Tibial artery (tissue), 4 donors: Measurements from ENCODE around the gene FBXL7.

Experiments
- DNase-seq, 2 donors: peaks; one replicate each; pipeline ENCODE4 v3.0.0-alpha.2; 2019
- H3K27ac ChIP-seq, 2 donors: fragments of 200-600 bp; sonication (generic) in 1 of 2; 1 replicate in 1 of 2; 2 replicates in 1 of 2; pipeline ENCODE4 v1.5.1; 2018 to 2019; ENCODE audit warnings: mild to moderate bottlenecking in 1 of 2
- H3K27me3 ChIP-seq, 2 donors: fragments of 200-600 bp; sonication (generic) in 1 of 2; one replicate each; pipeline versions ENCODE4 v1.5.1 to v1.6.0; 2016 to 2019
- H3K36me3 ChIP-seq, 3 donors: fragments of 200-600 bp; sonication (generic) in 2 of 3; one replicate each; pipeline ENCODE4 v1.5.1; 2016 to 2019; ENCODE audit warnings: mild to moderate bottlenecking in 2 of 3
- H3K4me1 ChIP-seq, 4 donors: fragments of 200-600 bp; sonication (generic) in 2 of 4; 1 replicate in 3 of 4; 2 replicates in 1 of 4; pipeline ENCODE4 v1.5.1; 2016 to 2019
- H3K4me3 ChIP-seq, 2 donors: fragments of 200-600 bp; sonication (generic) in 1 of 2; 1 replicate in 1 of 2; 2 replicates in 1 of 2; pipeline ENCODE4 v1.5.1; 2018 to 2019; ENCODE audit warnings: mild to moderate bottlenecking in 2 of 2
- H3K9me3 ChIP-seq, 3 donors: fragments of 200-600 bp; sonication (generic) in 1 of 3; one replicate each; pipeline ENCODE4 v1.5.1; 2016 to 2019
- CTCF ChIP-seq, 2 experiments: fragments of 200-600 bp in 1 of 2; fragments of 450-650 bp in 1 of 2; IDR thresholded peaks; one replicate each; pipeline ENCODE4 v1.5.1; 2017 to 2019; ENCODE audit warnings: antibody characterized with exemption in 2 of 2, mild to moderate bottlenecking in 1 of 2, moderate library complexity in 1 of 2
- intact Hi-C: fragments of 100-400 bp; cut with DNase I; formaldehyde crosslinking; loops from one replicate; pipeline ENCODE4 v1.15.0; 2023; ENCODE audit warnings: low total_unique reads

FBXL7 gene

GRCh38 chr5:15655683-15656082, 155.7 kb downstream of the FBXL7 start:
- intact Hi-C loops = no loop called here
- H3K36me3 ChIP-seq = no peaks in the 10 kb centered on the region
- no peak for DNase-seq

GRCh38 chr5:15664961-15665360, 165.0 kb downstream of the FBXL7 start:
- H3K36me3 ChIP-seq = no peaks in the 10 kb centered on the region
- TF ChIP-seq CTCF (IDR thresholded peaks at IDR 0.05) = no peak
- H3K27me3 ChIP-seq = no peaks in the 10 kb centered on the region
- intact Hi-C loops = no loop called here
- no peak for DNase-seq
- no peak overlapping the region for H3K4me3 ChIP-seq
- H3K4me1 ChIP-seq = peaks cover 0 to 19% (median 0%) of the 10 kb centered on the region in 4 donors
- H3K27ac ChIP-seq = no peak overlapping the region
- H3K9me3 ChIP-seq = peaks cover 0 to 5% (median 0%) of the 10 kb centered on the region in 3 donors

More at GRCh38 chr5:15655683-15656082, 155.7 kb downstream of the FBXL7 start:
- Histone ChIP-seq H3K27ac (no peak overlapping the region), H3K4me3 (no peak overlapping the region), H3K9me3 (no peaks in the 10 kb centered on the region), H3K27me3 (no peaks in the 10 kb centered on the region), H3K4me1 (peaks cover 0 to 8% (median 0%) of the 10 kb centered on the region in 4 donors)
- no peak for TF ChIP-seq CTCF (IDR thresholded peaks at IDR 0.05)

- Histone ChIP-seq H3K9me3 (no peaks in the 10 kb centered on the region), H3K27ac (no peak overlapping the region), H3K4me3 (no peak overlapping the region), H3K36me3 (no peaks in the 10 kb centered on the region), H3K27me3 (no peaks in the 10 kb centered on the region), H3K4me1 (peaks cover 0 to 23% (median 2%) of the 10 kb centered on the region in 4 donors)
- TF ChIP-seq CTCF (IDR thresholded peaks at IDR 0.05) = no peak
- DNase-seq = no peak
- intact Hi-C loops = no loop called here
These were observed 169.8 kb downstream of the FBXL7 start for GRCh38 chr5:15669826-15670225.

- Histone ChIP-seq H3K4me3 (no peak overlapping the region), H3K36me3 (no peaks in the 10 kb centered on the region), H3K27me3 (no peaks in the 10 kb centered on the region), H3K4me1 (peaks cover 0 to 41% (median 6%) of the 10 kb centered on the region in 4 donors), H3K27ac (no peak overlapping the region), H3K9me3 (no peaks in the 10 kb centered on the region)
- no peak for DNase-seq
- no peak for TF ChIP-seq CTCF (IDR thresholded peaks at IDR 0.05)
- intact Hi-C loops = no loop called here
These were observed 174.7 kb downstream of the FBXL7 start for GRCh38 chr5:15674716-15675115.

GRCh38 chr5:15676591-15676990, 176.6 kb downstream of the FBXL7 start:
- Histone ChIP-seq H3K27me3 (no peaks in the 10 kb centered on the region), H3K9me3 (no peaks in the 10 kb centered on the region), H3K4me3 (no peak overlapping the region), H3K36me3 (no peaks in the 10 kb centered on the region), H3K4me1 (peaks cover 0 to 49% (median 6%) of the 10 kb centered on the region in 4 donors), H3K27ac (no peak overlapping the region)
- intact Hi-C loops = no loop called here
- DNase-seq = no peak
- TF ChIP-seq CTCF (IDR thresholded peaks at IDR 0.05) = no peak

GRCh38 chr5:15679161-15679560, 179.2 kb downstream of the FBXL7 start:
- H3K27ac ChIP-seq = no peak overlapping the region
- H3K36me3 ChIP-seq = no peaks in the 10 kb centered on the region
- no peak for DNase-seq
- intact Hi-C loops = no loop called here
- peaks cover 0 to 60% (median 6%) of the 10 kb centered on the region in 4 donors for H3K4me1 ChIP-seq
- H3K9me3 ChIP-seq = no peaks in the 10 kb centered on the region
- no peaks in the 10 kb centered on the region for H3K27me3 ChIP-seq
- H3K4me3 ChIP-seq = no peak overlapping the region
- no peak for TF ChIP-seq CTCF (IDR thresholded peaks at IDR 0.05)
